Stimulated activated CD4-positive, alpha-beta T cell treated with anti-CD3 and anti-CD28 coated beads, Interleukin-15, amount 100 ng/mL, for 48 hours (primary cell): ENCODE results near the gene ZNF782.
"Not testable (repeated sequence)": the region's sequence is repeated elsewhere in the genome, so short reads cannot be mapped to it uniquely, and the experiment has no call there.

Experiments
- DNase-seq, 2 donors: peaks; one replicate each; pipeline ENCODE4 v3.0.0-alpha.2; 2020; ENCODE audit warnings: low read depth in 2 of 2

Gene ZNF782

GRCh38 chr9:96854651-96855273 is 448 bp upstream of the ZNF782 start:
- DNase-seq = no peak

GRCh38 chr9:96852676-96853075 is 1.6 kb downstream of the ZNF782 start:
- DNase-seq = no peak

- DNase-seq = no peak
Observed at GRCh38 chr9:96844040-96844439, 10.3 kb downstream of the ZNF782 start.

GRCh38 chr9:96818533-96818932 is 35.8 kb downstream of the ZNF782 start:
- no peak for DNase-seq

- no peak for DNase-seq
Observed at GRCh38 chr9:96817973-96818372, 36.3 kb downstream of the ZNF782 start.

GRCh38 chr9:96813607-96814006 is 40.7 kb downstream of the ZNF782 start:
- no peak for DNase-seq

GRCh38 chr9:96798959-96799358 is 55.4 kb downstream of the ZNF782 start:
- not testable (repeated sequence) for DNase-seq

- no peak for DNase-seq
Observed at GRCh38 chr9:96784021-96784420, 70.3 kb downstream of the ZNF782 start.

- DNase-seq = no peak
Observed at GRCh38 chr9:96782235-96782634, 72.1 kb downstream of the ZNF782 start.

GRCh38 chr9:96781552-96781951 is 72.8 kb downstream of the ZNF782 start:
- no peak for DNase-seq

GRCh38 chr9:96779089-96779488 is 75.2 kb downstream of the ZNF782 start:
- DNase-seq = no peak

- DNase-seq = no peak
Observed at GRCh38 chr9:96777426-96777864, 76.9 kb downstream of the ZNF782 start.

- DNase-seq = no peak
Observed at GRCh38 chr9:96771124-96771523, 83.2 kb downstream of the ZNF782 start.

GRCh38 chr9:96769989-96770388 is 84.3 kb downstream of the ZNF782 start:
- no peak for DNase-seq
